Measurements from ENCODE around the gene STXBP1. TPM values are rescaled to one million over a fixed set of nuclear protein-coding genes. Genes with fewer than 3 reads are reported as not detected.

The STXBP1 gene
- total RNA-seq (2012; rRNA removed) (15.8 and 18.9 TPM in 2 replicates), polyA plus RNA-seq (2012; rRNA removed) (21.7 and 22.6 TPM in 2 replicates), Bru-seq, nascent RNA (percentile 70 among the genes with signal in this experiment), BruChase-seq, experiment 1, labeled RNA remaining after a 6-hour chase (percentile 87 among the genes with signal in this experiment), BruChase-seq, experiment 2, labeled RNA remaining after a 2-hour chase (percentile 79 among the genes with signal in this experiment)
- 17.5 and 24.5 TPM in 2 replicates for polyA plus RNA-seq (2012; cell fraction: cytosol; rRNA removed)
- polyA plus RNA-seq (2012; cell fraction: nucleus; rRNA removed; ENCODE audit: low replicate concordance): 26.3 and 44.5 TPM in 2 replicates
- long read RNA-seq, transcript STXBP1-201 (19 exons, 3,765 nt): major isoform, 10 of 24 reads
- long read RNA-seq, partial matches to known transcripts: 7 of 24 reads
- long read RNA-seq, other reads (novel, unspliced or antisense): 3 of 24 reads

DNA sequence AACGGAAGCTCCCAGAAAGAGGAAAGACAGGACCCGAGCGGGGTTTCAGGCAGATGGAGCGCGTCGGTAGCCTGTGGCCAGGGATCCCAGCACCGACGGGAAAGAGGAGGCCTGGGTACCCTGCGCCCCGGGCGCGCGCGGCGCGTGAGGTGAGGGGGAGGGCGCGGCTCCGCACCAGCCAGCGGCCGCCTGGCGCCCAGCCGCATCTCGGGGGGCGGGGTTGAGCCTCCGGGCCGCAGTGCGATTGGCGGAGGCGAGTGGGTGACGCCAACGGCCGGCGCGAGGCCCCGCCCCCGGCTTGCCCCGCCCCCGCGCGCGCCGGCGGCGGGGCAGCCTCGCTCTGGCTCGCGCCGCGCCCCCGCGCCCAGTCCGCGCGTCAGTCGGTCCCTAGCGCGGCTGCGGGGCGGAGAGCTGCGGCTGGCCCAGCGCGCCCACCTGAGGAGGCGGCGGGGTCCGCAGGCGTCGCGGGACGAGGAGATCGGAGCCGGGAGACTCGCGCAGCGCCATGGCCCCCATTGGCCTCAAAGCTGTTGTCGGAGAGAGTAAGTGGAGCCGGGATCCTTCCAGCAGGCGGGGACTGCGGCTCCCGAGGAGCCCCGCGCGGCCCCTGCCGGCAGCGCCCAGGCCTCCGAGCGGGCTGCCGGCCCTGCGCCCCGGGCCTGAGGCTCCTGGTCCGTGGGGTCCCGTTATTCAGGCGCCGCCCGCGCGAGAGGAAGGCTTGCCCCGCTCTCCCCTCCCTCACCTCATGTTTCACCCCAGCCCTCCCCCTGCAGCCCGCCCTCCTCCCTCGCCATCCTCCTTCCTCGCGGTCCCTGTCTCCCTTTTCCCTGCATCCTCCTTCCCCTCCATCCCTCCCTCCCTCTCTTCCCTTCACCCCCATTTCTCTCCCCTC is at the start of gene STXBP1:
STXBP1 (plus strand) TSS at position 379 of the 892 bp plus-strand sequence; CDS start at position 506, 127 bp downstream.
- CTCF ChIA-PET: interaction anchor here (1.6 kb wide), 1 partner anchor 123 kb away, joined by 8 read pairs; the partner anchor contains the start of gene TOR2A
- peaks cover 11 to 32% of the 10 kb centered on the region in 2 experiments for H3K79me1 ChIP-seq (ENCODE audit: low read depth in 1 of 2, low read length in 2 of 2)
- peak; percentile 76 for DNase-seq
- peak within 1 kb of the TSS; percentile 66 for H3K4ac ChIP-seq (ENCODE audit: low read depth, low read length)
- H2AK9ac ChIP-seq (replicated peaks; ENCODE audit: low read depth, low read length, poor library complexity): peak within 1 kb of the TSS; percentile 97
- H4K8ac ChIP-seq (ENCODE audit: low read depth in 2 of 2, low read length in 2 of 2): peak within 1 kb of the TSS; percentile 32 to 89; a peak in 3 of 4 replicates
- H4K5ac ChIP-seq (ENCODE audit: low read depth, low read length): peak within 1 kb of the TSS; percentile 33; the same call in 1 of the 2 replicates
- peak within 1 kb of the TSS; percentile 73 for H3K14ac ChIP-seq (replicated peaks; ENCODE audit: low read depth, low read length)
- H3K4me1 ChIP-seq (ENCODE audit: control insufficient read depth, insufficient read depth, low read length): peaks cover 8% of the 10 kb centered on the region
- H3K56ac ChIP-seq (ENCODE audit: extremely low read depth, insufficient read depth, low read length): peak within 1 kb of the TSS; percentile 64
- H2AK5ac ChIP-seq (ENCODE audit: low read depth, low read length): peak within 1 kb of the TSS; percentile 17; the same call in 1 of the 2 replicates
- no peaks in the 10 kb centered on the region for H3K36me3 ChIP-seq (ENCODE audit: control insufficient read depth, insufficient read depth, low read length)
- H3K27me3 ChIP-seq (ENCODE audit: control insufficient read depth, insufficient read depth, low read length): no peaks in the 10 kb centered on the region
- peak; percentile 86 for ATAC-seq (ENCODE audit: low read depth)
- peak within 1 kb of the TSS; percentile 30; the same call in 1 of the 2 replicates for H2BK120ac ChIP-seq (ENCODE audit: low read depth, low read length)
- peak within 1 kb of the TSS; percentile 82 for H3K4me2 ChIP-seq (ENCODE audit: low read depth, low read length)
- intact Hi-C loops (cut with micrococcal nuclease) (loop anchor here (1.0 to 10.0 kb wide), 3 partner anchors 35 to 303 kb away; partner anchors contain the start of genes ST6GALNAC4 and TOR2A), dilution Hi-C loops (cut with HindIII; ENCODE audit: low sequenced_read_pairs, unreplicated experiment) (no loop called here), in situ Hi-C loops (cut with MboI; ENCODE audit: low sequenced_read_pairs) (no loop called here)
- peak within 1 kb of the TSS; percentile 27; the same call in 1 of the 2 replicates for H4K91ac ChIP-seq (ENCODE audit: insufficient read depth, low read depth, low read length)
- peak within 1 kb of the TSS; percentile 32 for H3K18ac ChIP-seq (ENCODE audit: low read depth, low read length)
- H3K23ac ChIP-seq (ENCODE audit: low read depth, low read length): peak within 1 kb of the TSS; percentile 58
- no peak within 1 kb of the TSS for H2BK20ac ChIP-seq (ENCODE audit: low read depth, low read length)
- H3K27ac ChIP-seq (ENCODE audit: insufficient read depth, low read length): peak within 1 kb of the TSS; percentile 76
- WGBS, 2 experiments (ENCODE audit: extremely low coverage in 2 of 2, insufficient read length in 1 of 2): 1% methylated on average over 38 of the region's 102 CpGs; no CpG with 5 or more reads in 1 of the 2 experiments
- H3K4me3 ChIP-seq (ENCODE audit: insufficient read depth, low read depth, low read length): peak within 1 kb of the TSS; percentile 97
- no peaks in the 10 kb centered on the region for H3K9me1 ChIP-seq (ENCODE audit: insufficient read depth, low read length)
- H3K9ac ChIP-seq (ENCODE audit: low read depth, low read length): peak within 1 kb of the TSS; percentile 87
- H3K9me3 ChIP-seq (ENCODE audit: control insufficient read depth, insufficient read depth, low read length): no peaks in the 10 kb centered on the region
- H2BK15ac ChIP-seq (ENCODE audit: low read depth, low read length): peak within 1 kb of the TSS; percentile 32; the same call in 1 of the 3 replicates
- peaks cover 12% of the 10 kb centered on the region for H4K20me1 ChIP-seq (ENCODE audit: insufficient read depth, low read length)
- POLR2A ChIA-PET (ENCODE audit: unreplicated experiment): no interaction called here
- H2BK5ac ChIP-seq (ENCODE audit: low read depth, low read length, poor library complexity, severe bottlenecking): peak within 1 kb of the TSS; percentile 69
- peak within 1 kb of the TSS; percentile 98 for H2AFZ ChIP-seq (replicated peaks; ENCODE audit: low read length, poor library complexity)
- no TSS peak for BruUV-seq (replicated peaks)
- TF ChIP-seq MAZ (IDR thresholded peaks at IDR 0.05; ENCODE audit: borderline replicate concordance, low read depth, low read length) (peak; percentile 57; the same call in 1 of the 2 replicates), RFX5 (IDR thresholded peaks at IDR 0.05; ENCODE audit: low read depth, low read length) (no peak), RCOR1 (IDR thresholded peaks at IDR 0.05; ENCODE audit: insufficient replicate concordance, low read length) (no peak), RAD21 (IDR thresholded peaks at IDR 0.05; ENCODE audit: low read length) (no peak), MXI1 (IDR thresholded peaks at IDR 0.05; ENCODE audit: borderline replicate concordance, low read depth, low read length) (no peak), NFE2L2 (IDR thresholded peaks at IDR 0.05; ENCODE audit: low read depth, low read length) (no peak), CHD1 (IDR thresholded peaks at IDR 0.05; ENCODE audit: low read depth, low read length) (no peak)
- TF ChIP-seq, protein P1, sequence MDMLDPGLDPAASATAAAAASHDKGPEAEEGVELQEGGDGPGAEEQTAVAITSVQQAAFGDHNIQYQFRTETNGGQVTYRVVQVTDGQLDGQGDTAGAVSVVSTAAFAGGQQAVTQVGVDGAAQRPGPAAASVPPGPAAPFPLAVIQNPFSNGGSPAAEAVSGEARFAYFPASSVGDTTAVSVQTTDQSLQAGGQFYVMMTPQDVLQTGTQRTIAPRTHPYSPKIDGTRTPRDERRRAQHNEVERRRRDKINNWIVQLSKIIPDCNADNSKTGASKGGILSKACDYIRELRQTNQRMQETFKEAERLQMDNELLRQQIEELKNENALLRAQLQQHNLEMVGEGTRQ (IDR thresholded peaks at IDR 0.05; ENCODE audit: low read depth, low read length): no peak
- TF ChIP-seq, protein P2, sequence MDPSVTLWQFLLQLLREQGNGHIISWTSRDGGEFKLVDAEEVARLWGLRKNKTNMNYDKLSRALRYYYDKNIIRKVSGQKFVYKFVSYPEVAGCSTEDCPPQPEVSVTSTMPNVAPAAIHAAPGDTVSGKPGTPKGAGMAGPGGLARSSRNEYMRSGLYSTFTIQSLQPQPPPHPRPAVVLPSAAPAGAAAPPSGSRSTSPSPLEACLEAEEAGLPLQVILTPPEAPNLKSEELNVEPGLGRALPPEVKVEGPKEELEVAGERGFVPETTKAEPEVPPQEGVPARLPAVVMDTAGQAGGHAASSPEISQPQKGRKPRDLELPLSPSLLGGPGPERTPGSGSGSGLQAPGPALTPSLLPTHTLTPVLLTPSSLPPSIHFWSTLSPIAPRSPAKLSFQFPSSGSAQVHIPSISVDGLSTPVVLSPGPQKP (IDR thresholded peaks at IDR 0.05; ENCODE audit: borderline replicate concordance, low read depth, low read length): no peak
- TF ChIP-seq, protein P3, sequence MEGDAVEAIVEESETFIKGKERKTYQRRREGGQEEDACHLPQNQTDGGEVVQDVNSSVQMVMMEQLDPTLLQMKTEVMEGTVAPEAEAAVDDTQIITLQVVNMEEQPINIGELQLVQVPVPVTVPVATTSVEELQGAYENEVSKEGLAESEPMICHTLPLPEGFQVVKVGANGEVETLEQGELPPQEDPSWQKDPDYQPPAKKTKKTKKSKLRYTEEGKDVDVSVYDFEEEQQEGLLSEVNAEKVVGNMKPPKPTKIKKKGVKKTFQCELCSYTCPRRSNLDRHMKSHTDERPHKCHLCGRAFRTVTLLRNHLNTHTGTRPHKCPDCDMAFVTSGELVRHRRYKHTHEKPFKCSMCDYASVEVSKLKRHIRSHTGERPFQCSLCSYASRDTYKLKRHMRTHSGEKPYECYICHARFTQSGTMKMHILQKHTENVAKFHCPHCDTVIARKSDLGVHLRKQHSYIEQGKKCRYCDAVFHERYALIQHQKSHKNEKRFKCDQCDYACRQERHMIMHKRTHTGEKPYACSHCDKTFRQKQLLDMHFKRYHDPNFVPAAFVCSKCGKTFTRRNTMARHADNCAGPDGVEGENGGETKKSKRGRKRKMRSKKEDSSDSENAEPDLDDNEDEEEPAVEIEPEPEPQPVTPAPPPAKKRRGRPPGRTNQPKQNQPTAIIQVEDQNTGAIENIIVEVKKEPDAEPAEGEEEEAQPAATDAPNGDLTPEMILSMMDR (conservative IDR thresholded peaks at IDR 0.05; ENCODE audit: low read depth, low read length): peak; percentile 32; the same call in 1 of the 2 replicates
